MM.1S (cell line): ENCODE results near the gene INTS4.
"Not testable (repeated sequence)": the region's sequence is repeated elsewhere in the genome, so short reads cannot be mapped to it uniquely, and the experiment has no call there.

ENCODE experiments used
- DNase-seq: peaks from one replicate; pipeline ENCODE4 v3.0.0-alpha.2; 2015
- H2AFZ ChIP-seq: fragments of 300-600 bp; sonication (generic); 2 replicates; pipeline ENCODE4 v1.6.0; 2016; ENCODE audit warnings: antibody characterized with exemption, low read length
- H3F3A ChIP-seq: fragments of 300-600 bp; sonication (generic); 2 replicates; pipeline ENCODE4 v1.6.1; 2016; ENCODE audit warnings: mild to moderate bottlenecking, antibody characterized with exemption, low read length, moderate library complexity, mixed read lengths; ENCODE audit not compliant: insufficient read depth
- H3K27ac ChIP-seq: fragments of 300-600 bp; sonication (generic); 2 replicates; pipeline ENCODE4 v1.5.1; 2016; ENCODE audit warnings: mild to moderate bottlenecking, low read length
- H3K27me3 ChIP-seq: fragments of 300-600 bp; sonication (generic); replicated peaks from 2 replicates; pipeline ENCODE4 v1.6.0; 2016; ENCODE audit warnings: low read length; ENCODE audit not compliant: insufficient read depth
- H3K36me3 ChIP-seq: fragments of 300-600 bp; sonication (generic); replicated peaks from 2 replicates; pipeline ENCODE4 v1.6.1; 2016; ENCODE audit warnings: mild to moderate bottlenecking, low read length, mixed read lengths; ENCODE audit not compliant: insufficient read depth
- H3K4me1 ChIP-seq: fragments of 300-600 bp; sonication (generic); 2 replicates; pipeline ENCODE4 v1.6.1; 2016; ENCODE audit warnings: low read length, mixed read lengths
- H3K4me2 ChIP-seq: fragments of 300-600 bp; sonication (generic); 2 replicates; pipeline ENCODE4 v1.6.0; 2016; ENCODE audit warnings: low read depth, low read length
- H3K4me3 ChIP-seq: fragments of 300-600 bp; sonication (generic); 2 replicates; pipeline ENCODE4 v1.5.1; 2016; ENCODE audit warnings: low read length, mixed read lengths
- H3K79me2 ChIP-seq: fragments of 300-600 bp; sonication (generic); 2 replicates; pipeline ENCODE4 v1.6.1; 2016; ENCODE audit warnings: mixed run types, low read length, mixed read lengths
- H3K9ac ChIP-seq: fragments of 300-600 bp; sonication (generic); 2 replicates; pipeline ENCODE4 v1.6.1; 2016; ENCODE audit warnings: low read length, mixed read lengths
- H3K9me2 ChIP-seq: fragments of 300-600 bp; sonication (generic); replicated peaks from 2 replicates; pipeline ENCODE4 v1.6.1; 2016; ENCODE audit warnings: mild to moderate bottlenecking, low read length, mixed read lengths; ENCODE audit not compliant: insufficient read depth
- H3K9me3 ChIP-seq: fragments of 300-600 bp; sonication (generic); replicated peaks from 2 replicates; pipeline ENCODE4 v1.6.1; 2016; ENCODE audit warnings: mild to moderate bottlenecking, low read length, mixed read lengths; ENCODE audit not compliant: insufficient read depth
- H4K20me1 ChIP-seq: fragments of 300-600 bp; sonication (generic); 2 replicates; pipeline ENCODE4 v1.6.1; 2016; ENCODE audit warnings: mild to moderate bottlenecking, low read length, moderate library complexity, mixed read lengths; ENCODE audit not compliant: insufficient read depth
- EZH2 ChIP-seq: fragments of 300-600 bp; sonication (generic); optimal IDR thresholded peaks from 2 replicates; pipeline ENCODE3; 2017; ENCODE audit warnings: low read depth, mild to moderate bottlenecking, antibody characterized with exemption, low read length, mixed read lengths
- EZH2phosphoT487 ChIP-seq: fragments of 300-600 bp; sonication (generic); IDR thresholded peaks from 2 replicates; pipeline ENCODE4 v1.6.1; 2018; ENCODE audit warnings: antibody characterized with exemption, low read length
- TF ChIP-seq, protein P1 (sequence below): fragments of 300-600 bp; sonication (generic); IDR thresholded peaks from 2 replicates; pipeline ENCODE4 v1.5.1; 2016; ENCODE audit warnings: antibody characterized with exemption, low read length, mixed read lengths

INTS4 gene

DNA sequence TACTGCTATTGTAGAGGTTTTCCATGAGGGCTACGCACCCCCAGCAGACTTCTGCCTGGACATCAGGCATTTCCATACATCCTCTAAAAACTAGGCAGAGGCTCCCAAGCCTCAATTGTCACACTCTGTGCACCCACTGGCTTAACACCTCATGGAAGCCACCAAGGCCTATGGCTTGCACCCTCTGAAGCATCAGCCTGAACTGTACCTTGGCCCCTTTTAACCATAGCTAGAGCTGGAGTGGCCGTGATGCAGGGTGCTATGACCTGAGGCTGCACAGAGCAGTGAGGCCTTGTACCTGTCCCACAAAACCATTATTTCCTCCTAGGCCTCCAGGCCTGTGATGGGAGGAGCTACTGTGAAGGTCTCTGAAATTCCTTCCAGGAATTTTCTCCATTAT lies 139.6 kb downstream of the INTS4 start:
- TF ChIP-seq EZH2phosphoT487, result no peak
- TF ChIP-seq EZH2, result no peak
- TF ChIP-seq, protein P1, sequence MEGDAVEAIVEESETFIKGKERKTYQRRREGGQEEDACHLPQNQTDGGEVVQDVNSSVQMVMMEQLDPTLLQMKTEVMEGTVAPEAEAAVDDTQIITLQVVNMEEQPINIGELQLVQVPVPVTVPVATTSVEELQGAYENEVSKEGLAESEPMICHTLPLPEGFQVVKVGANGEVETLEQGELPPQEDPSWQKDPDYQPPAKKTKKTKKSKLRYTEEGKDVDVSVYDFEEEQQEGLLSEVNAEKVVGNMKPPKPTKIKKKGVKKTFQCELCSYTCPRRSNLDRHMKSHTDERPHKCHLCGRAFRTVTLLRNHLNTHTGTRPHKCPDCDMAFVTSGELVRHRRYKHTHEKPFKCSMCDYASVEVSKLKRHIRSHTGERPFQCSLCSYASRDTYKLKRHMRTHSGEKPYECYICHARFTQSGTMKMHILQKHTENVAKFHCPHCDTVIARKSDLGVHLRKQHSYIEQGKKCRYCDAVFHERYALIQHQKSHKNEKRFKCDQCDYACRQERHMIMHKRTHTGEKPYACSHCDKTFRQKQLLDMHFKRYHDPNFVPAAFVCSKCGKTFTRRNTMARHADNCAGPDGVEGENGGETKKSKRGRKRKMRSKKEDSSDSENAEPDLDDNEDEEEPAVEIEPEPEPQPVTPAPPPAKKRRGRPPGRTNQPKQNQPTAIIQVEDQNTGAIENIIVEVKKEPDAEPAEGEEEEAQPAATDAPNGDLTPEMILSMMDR, result no peak
- Histone ChIP-seq H2AFZ (no peak overlapping the region), H4K20me1 (no peaks in the 10 kb centered on the region), H3K27ac (no peak overlapping the region), H3K9me3 (no peaks in the 10 kb centered on the region), H3K4me3 (no peak overlapping the region), H3K36me3 (no peaks in the 10 kb centered on the region), H3K9ac (no peak overlapping the region), H3F3A (no peaks in the 10 kb centered on the region), H3K4me1 (no peaks in the 10 kb centered on the region), H3K27me3 (no peaks in the 10 kb centered on the region), H3K9me2 (no peaks in the 10 kb centered on the region; the same call in 1 of the 2 replicates), H3K79me2 (no peaks in the 10 kb centered on the region), H3K4me2 (no peak overlapping the region)
- no peak for DNase-seq

DNA sequence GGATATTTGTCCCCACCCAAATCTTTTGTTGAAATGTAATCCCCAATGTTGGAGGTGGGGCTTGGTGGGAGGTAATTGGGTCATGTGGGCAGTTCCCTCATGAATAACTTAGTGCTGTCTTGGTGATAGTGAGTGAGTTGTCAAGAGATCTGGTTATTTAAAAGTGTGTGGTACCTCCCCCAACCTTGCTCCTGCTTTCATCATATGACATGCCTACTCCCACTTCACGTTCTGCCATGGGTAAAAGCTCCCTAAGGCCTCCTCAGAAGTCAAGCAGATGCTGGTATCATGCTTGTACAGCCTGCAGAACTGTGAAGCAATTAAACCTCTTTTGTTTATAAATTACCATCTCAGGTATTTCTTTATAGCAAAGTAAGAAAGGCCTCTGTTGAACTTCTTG lies 143.0 kb downstream of the INTS4 start:
- Histone ChIP-seq H3K36me3 (no peaks in the 10 kb centered on the region), H3K9me2 (no peaks in the 10 kb centered on the region; the same call in 1 of the 2 replicates), H3F3A (no peaks in the 10 kb centered on the region), H3K27me3 (no peaks in the 10 kb centered on the region), H3K4me2 (no peak overlapping the region), H4K20me1 (no peaks in the 10 kb centered on the region), H3K9ac (no peak overlapping the region), H3K4me1 (no peaks in the 10 kb centered on the region), H3K4me3 (no peak overlapping the region), H3K9me3 (no peaks in the 10 kb centered on the region), H2AFZ (no peak overlapping the region), H3K27ac (no peak overlapping the region), H3K79me2 (no peaks in the 10 kb centered on the region)
- no peak for DNase-seq
- TF ChIP-seq EZH2, result no peak
- TF ChIP-seq, protein P1, result no peak
- TF ChIP-seq EZH2phosphoT487, result no peak

DNA sequence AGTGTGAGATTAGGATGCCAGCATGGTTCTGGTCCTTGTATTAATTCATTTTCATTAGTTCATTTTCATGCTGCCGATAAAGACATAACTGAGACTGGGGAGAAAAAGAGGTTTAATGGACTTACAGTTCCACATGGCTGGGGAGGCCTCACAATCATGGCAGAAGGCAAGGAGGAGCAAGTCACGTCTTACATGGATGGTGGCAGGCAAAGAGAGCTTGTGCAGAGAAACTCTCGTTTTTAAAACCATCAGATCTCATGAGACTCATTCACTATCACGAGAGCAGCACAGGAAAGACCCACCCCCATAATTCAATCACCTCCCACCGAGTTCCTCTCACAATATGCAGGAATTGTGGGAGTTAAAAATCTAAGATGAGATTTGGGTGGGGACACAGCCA lies 150.8 kb downstream of the INTS4 start:
- not testable (repeated sequence) for H3K36me3 ChIP-seq, H3F3A ChIP-seq, H3K27me3 ChIP-seq, H3K9me2 ChIP-seq, H3K9ac ChIP-seq, H2AFZ ChIP-seq, H3K4me1 ChIP-seq, H3K4me2 ChIP-seq, H3K27ac ChIP-seq, H3K9me3 ChIP-seq, H3K79me2 ChIP-seq, H4K20me1 ChIP-seq, H3K4me3 ChIP-seq, DNase-seq

DNA sequence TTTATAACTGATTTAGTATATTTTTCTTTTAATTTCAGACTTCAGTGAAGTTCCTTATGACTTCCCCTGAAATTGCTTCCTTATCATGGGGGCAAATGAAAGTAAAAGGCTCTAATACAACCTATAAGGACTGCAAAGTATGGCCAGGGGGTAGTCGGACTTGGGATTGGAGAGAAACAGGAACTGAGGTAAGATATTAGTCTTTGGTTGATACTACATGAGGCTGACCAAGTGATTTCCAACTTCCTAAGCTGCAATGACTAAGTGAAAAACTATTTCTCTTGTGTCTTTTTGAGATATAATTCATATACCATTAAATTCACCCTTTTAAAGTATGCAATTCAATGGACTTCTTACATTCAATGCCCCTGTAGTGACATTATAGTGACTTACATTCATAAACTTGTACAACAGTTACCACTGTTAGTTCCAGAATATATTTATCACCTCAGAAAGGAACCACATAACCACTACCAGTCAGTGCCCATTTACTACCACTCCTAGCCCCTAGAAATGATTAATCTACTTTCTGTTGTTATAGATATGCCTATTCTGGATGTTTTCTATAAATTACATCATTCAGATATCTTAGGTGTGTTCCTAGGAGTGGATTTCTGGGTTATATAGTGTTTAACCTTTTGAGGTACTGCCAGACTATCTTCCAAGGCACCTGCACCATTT lies 151.9 kb downstream of the INTS4 start:
- no peaks in the 10 kb centered on the region for H3K36me3 ChIP-seq
- no peaks in the 10 kb centered on the region for H3F3A ChIP-seq
- no peaks in the 10 kb centered on the region for H3K27me3 ChIP-seq
- H3K9me2 ChIP-seq, result no peaks in the 10 kb centered on the region
- H3K9ac ChIP-seq, result no peak overlapping the region
- H3K4me2 ChIP-seq, result no peak overlapping the region
- H4K20me1 ChIP-seq, result no peaks in the 10 kb centered on the region
- DNase-seq, result no peak
- no peak overlapping the region for H2AFZ ChIP-seq
- H3K9me3 ChIP-seq, result no peaks in the 10 kb centered on the region
- no peak overlapping the region for H3K4me3 ChIP-seq
- no peaks in the 10 kb centered on the region for H3K79me2 ChIP-seq
- H3K27ac ChIP-seq, result no peak overlapping the region
- TF ChIP-seq, protein P1, result no peak
- TF ChIP-seq EZH2phosphoT487, result no peak
- no peak for TF ChIP-seq EZH2
- no peaks in the 10 kb centered on the region for H3K4me1 ChIP-seq
